Osteoblast (primary cell): ENCODE results near the gene JMJD4. TPM values are rescaled to one million over a fixed set of nuclear protein-coding genes. Genes with fewer than 3 reads are reported as not detected.

ENCODE experiments used
- DNase-seq: peaks from one replicate; pipeline ENCODE4 v3.0.0; 2011; ENCODE audit warnings: low spot score, mixed read lengths; ENCODE audit not compliant: insufficient read length; ENCODE audit errors: missing footprints
- H2AFZ ChIP-seq: 2 replicates; pipeline ENCODE4 v1.6.0; 2011; ENCODE audit warnings: mild to moderate bottlenecking, low read length
- H3K27ac ChIP-seq: 2 replicates; pipeline ENCODE4 v1.5.1; 2011; ENCODE audit warnings: mild to moderate bottlenecking, low read depth, low read length, moderate library complexity
- H3K27me3 ChIP-seq: 2 replicates; pipeline ENCODE4 v1.6.0; 2012; ENCODE audit warnings: mild to moderate bottlenecking, control low read depth, inconsistent platforms, low read length, moderate library complexity; ENCODE audit not compliant: insufficient read depth
- H3K36me3 ChIP-seq: 2 replicates; pipeline ENCODE4 v1.5.1; 2011; ENCODE audit warnings: mild to moderate bottlenecking, low read length, control low read depth, moderate library complexity; ENCODE audit not compliant: insufficient read depth
- H3K4me1 ChIP-seq: 2 replicates; pipeline ENCODE4 v1.5.1; 2011; ENCODE audit warnings: mild to moderate bottlenecking, low read length, control low read depth, moderate library complexity; ENCODE audit not compliant: insufficient read depth
- H3K4me2 ChIP-seq: 2 replicates; pipeline ENCODE4 v1.6.0; 2011; ENCODE audit warnings: mild to moderate bottlenecking, low read length; ENCODE audit not compliant: insufficient read depth
- H3K4me3 ChIP-seq: fragments of 200-600 bp; sonication (generic); 3 replicates; pipeline ENCODE4 v1.5.1; 2012; ENCODE audit warnings: mild to moderate bottlenecking, low read length, inconsistent platforms; ENCODE audit not compliant: insufficient read depth
- H3K79me2 ChIP-seq: 2 replicates; pipeline ENCODE4 v1.6.0; 2012; ENCODE audit warnings: mild to moderate bottlenecking, low read length, control low read depth, inconsistent platforms; ENCODE audit not compliant: insufficient read depth
- H3K9me3 ChIP-seq: 2 replicates; pipeline ENCODE4 v1.5.1; 2011; ENCODE audit warnings: low read depth, low read length, control low read depth
- H4K20me1 ChIP-seq: 2 replicates; pipeline ENCODE4 v1.6.0; 2012; ENCODE audit warnings: mild to moderate bottlenecking, low read length, control low read depth; ENCODE audit not compliant: insufficient read depth
- CTCF ChIP-seq: IDR thresholded peaks from 2 replicates; pipeline ENCODE4 v1.5.1; 2011; ENCODE audit warnings: mild to moderate bottlenecking, low read depth, low read length, moderate library complexity; ENCODE audit errors: extremely low read depth
- total RNA-seq: library from RNA; depleted of rRNA; stranded (reverse); fragments of >200 nt; gene quantifications from 2 replicates; pipeline ENCODE4 v1.2.3, GENCODE V29; 2012

The JMJD4 gene
- total RNA-seq, 1 donor: 27.5 TPM

- H3K36me3 ChIP-seq: no peaks in the 10 kb centered on the region
- no peak overlapping the region for H3K4me3 ChIP-seq
- H4K20me1 ChIP-seq: no peaks in the 10 kb centered on the region
- no peak overlapping the region for H2AFZ ChIP-seq
- H3K4me2 ChIP-seq: no peak overlapping the region
- H3K9me3 ChIP-seq: peaks cover 2% of the 10 kb centered on the region
- H3K27me3 ChIP-seq: no peaks in the 10 kb centered on the region
- H3K4me1 ChIP-seq: no peaks in the 10 kb centered on the region
- no peak for TF ChIP-seq CTCF
- H3K79me2 ChIP-seq: no peaks in the 10 kb centered on the region
- DNase-seq: no peak
- H3K27ac ChIP-seq: no peak overlapping the region
These were observed 37.7 kb downstream of the JMJD4 start for GRCh38 chr1:227697321-227697864.

- no peak for TF ChIP-seq CTCF
- H3K4me2 ChIP-seq: no peak overlapping the region
These were observed 49.3 kb downstream of the JMJD4 start for GRCh38 chr1:227685807-227686206.

More at GRCh38 chr1:227685807-227686206, 49.3 kb downstream of the JMJD4 start:
- Histone ChIP-seq H3K4me3 (no peak overlapping the region), H3K9me3 (peaks cover 1% of the 10 kb centered on the region), H3K36me3 (no peaks in the 10 kb centered on the region), H3K27ac (no peak overlapping the region), H2AFZ (no peak overlapping the region), H3K4me1 (no peaks in the 10 kb centered on the region), H3K79me2 (no peaks in the 10 kb centered on the region), H4K20me1 (no peaks in the 10 kb centered on the region), H3K27me3 (no peaks in the 10 kb centered on the region)
- no peak for DNase-seq

Other genes starting within 250 kb of the JMJD4 start
- 3.6 and 6.2 TPM in 2 replicates for gene ZNF678, start 171.7 kb downstream of the JMJD4 start, total RNA-seq
- gene SNAP47, start 133 bp upstream of the JMJD4 start, total RNA-seq: 47.7 and 51.4 TPM in 2 replicates
- not detected in 2 replicates for gene PRSS38, start 80.4 kb upstream of the JMJD4 start, total RNA-seq
- gene WNT9A, start 212.6 kb upstream of the JMJD4 start, total RNA-seq: 0.36 and 0.88 TPM in 2 replicates